ENCODE data around the gene ENO1.
"Not testable (repeated sequence)": the region's sequence is repeated elsewhere in the genome, so short reads cannot be mapped to it uniquely, and the experiment has no call there.

ENO1 gene

GRCh38 chr1:8925406-8925805, 46.9 kb upstream of the ENO1 start:
- TF ChIP-seq TSHZ2 (CRISPR knock-in tag; IDR thresholded peaks at IDR 0.05) (no peak), ISL1 (CRISPR knock-in tag; IDR thresholded peaks at IDR 0.05) (no peak)
- ATAC-seq: no peak

- no peak for TF ChIP-seq ZNF8 (CRISPR knock-in tag; IDR thresholded peaks at IDR 0.05)
- TF ChIP-seq SNAI2 (CRISPR knock-in tag; IDR thresholded peaks at IDR 0.05): no peak
- no peak for TF ChIP-seq ZC3H10 (CRISPR knock-in tag; IDR thresholded peaks at IDR 0.05)
- TF ChIP-seq ARNTL (CRISPR knock-in tag; IDR thresholded peaks at IDR 0.05; ENCODE audit: borderline replicate concordance, low read depth): no peak
- no peak for TF ChIP-seq ISL1 (CRISPR knock-in tag; IDR thresholded peaks at IDR 0.05)
- no peak for TF ChIP-seq ZNF70 (CRISPR knock-in tag; IDR thresholded peaks at IDR 0.05)
- no peak for TF ChIP-seq ZNF565 (CRISPR knock-in tag; conservative IDR thresholded peaks at IDR 0.05; ENCODE audit: low read depth)
- TF ChIP-seq PATZ1 (CRISPR knock-in tag; IDR thresholded peaks at IDR 0.05; ENCODE audit: borderline replicate concordance): no peak
- no peak for TF ChIP-seq ZFP30 (CRISPR knock-in tag; IDR thresholded peaks at IDR 0.05)
- TF ChIP-seq PPARA (CRISPR knock-in tag; IDR thresholded peaks at IDR 0.05; ENCODE audit: borderline replicate concordance): no peak
- no peak for TF ChIP-seq TOX (CRISPR knock-in tag; IDR thresholded peaks at IDR 0.05; ENCODE audit: borderline replicate concordance)
- no peak for TF ChIP-seq ZFP3 (CRISPR knock-in tag; IDR thresholded peaks at IDR 0.05)
- no peak for TF ChIP-seq CSRNP3 (CRISPR knock-in tag; IDR thresholded peaks at IDR 0.05)
- TF ChIP-seq BACH2 (CRISPR knock-in tag; IDR thresholded peaks at IDR 0.05; ENCODE audit: borderline replicate concordance): no peak
- no peak for TF ChIP-seq ESRRG (CRISPR knock-in tag; IDR thresholded peaks at IDR 0.05)
- TF ChIP-seq OSR1 (CRISPR knock-in tag; IDR thresholded peaks at IDR 0.05): no peak
- no peak for TF ChIP-seq CREB5 (CRISPR knock-in tag; IDR thresholded peaks at IDR 0.05; ENCODE audit: low read depth)
- ATAC-seq: no peak
Measured at GRCh38 chr1:8922962-8923361, 44.5 kb upstream of the ENO1 start.

- ATAC-seq: not testable (repeated sequence)
Measured at GRCh38 chr1:8917536-8917935, 39.0 kb upstream of the ENO1 start.

GRCh38 chr1:8915446-8915845, 37.0 kb upstream of the ENO1 start:
- TF ChIP-seq SNAI2 (CRISPR knock-in tag; IDR thresholded peaks at IDR 0.05) (no peak), CREB5 (CRISPR knock-in tag; IDR thresholded peaks at IDR 0.05; ENCODE audit: low read depth) (no peak), ZFP30 (CRISPR knock-in tag; IDR thresholded peaks at IDR 0.05) (no peak), TCF4 (CRISPR knock-in tag; IDR thresholded peaks at IDR 0.05; ENCODE audit: borderline replicate concordance) (no peak), ZFP3 (CRISPR knock-in tag; IDR thresholded peaks at IDR 0.05) (no peak), ZC3H10 (CRISPR knock-in tag; IDR thresholded peaks at IDR 0.05) (no peak)
- ATAC-seq: no peak

Measured in SK-N-SH treated with all-trans-retinoic acid at 6 μM for 48 hours (cell line).